ENCODE results near the gene CEMIP.
A peak's percentile ranks its signal among the peaks of the same experiment; 100 is the strongest.
"Not testable (repeated sequence)": the region's sequence is repeated elsewhere in the genome, so short reads cannot be mapped to it uniquely, and the experiment has no call there.

CEMIP gene

GRCh38 chr15:80949756-80950155, 170.6 kb downstream of the CEMIP start:
- Histone ChIP-seq H3K4me2 (no peak overlapping the region), H3K27me3 (no peaks in the 10 kb centered on the region), H3K27ac (no peak overlapping the region), H3K4me1 (peaks cover 27% of the 10 kb centered on the region), H3K4me3 (no peak overlapping the region), H3K9me3 (no peaks in the 10 kb centered on the region), H3K36me3 (peaks cover 74% of the 10 kb centered on the region), H4K20me1 (peaks cover 18% of the 10 kb centered on the region), H3K9ac (no peak overlapping the region)
- TF ChIP-seq Cebpa-rat (IDR thresholded peaks at IDR 0.05), result no peak

- Histone ChIP-seq H3K9me3 (no peaks in the 10 kb centered on the region), H3K4me1 (peaks cover 21% of the 10 kb centered on the region), H3K4me3 (no peak overlapping the region), H3K9ac (no peak overlapping the region), H4K20me1 (peaks cover 11% of the 10 kb centered on the region), H3K36me3 (peaks cover 72% of the 10 kb centered on the region), H3K4me2 (peak overlapping the region; percentile 21; the same call in 1 of the 2 replicates), H3K27me3 (no peaks in the 10 kb centered on the region), H3K27ac (no peak overlapping the region)
- TF ChIP-seq Cebpa-rat (IDR thresholded peaks at IDR 0.05), result no peak
Measured at GRCh38 chr15:80950291-80951078, 171.3 kb downstream of the CEMIP start.

GRCh38 chr15:80951941-80952340, 172.8 kb downstream of the CEMIP start:
- H3K4me2 ChIP-seq, result no peak overlapping the region
- no peaks in the 10 kb centered on the region for H4K20me1 ChIP-seq
- H3K36me3 ChIP-seq, result peaks cover 65% of the 10 kb centered on the region
- H3K4me1 ChIP-seq, result peaks cover 23% of the 10 kb centered on the region
- H3K27me3 ChIP-seq, result no peaks in the 10 kb centered on the region
- H3K9me3 ChIP-seq, result no peaks in the 10 kb centered on the region
- H3K27ac ChIP-seq, result no peak overlapping the region
- H3K4me3 ChIP-seq, result no peak overlapping the region
- no peak overlapping the region for H3K9ac ChIP-seq
- TF ChIP-seq Cebpa-rat (IDR thresholded peaks at IDR 0.05), result no peak

DNA sequence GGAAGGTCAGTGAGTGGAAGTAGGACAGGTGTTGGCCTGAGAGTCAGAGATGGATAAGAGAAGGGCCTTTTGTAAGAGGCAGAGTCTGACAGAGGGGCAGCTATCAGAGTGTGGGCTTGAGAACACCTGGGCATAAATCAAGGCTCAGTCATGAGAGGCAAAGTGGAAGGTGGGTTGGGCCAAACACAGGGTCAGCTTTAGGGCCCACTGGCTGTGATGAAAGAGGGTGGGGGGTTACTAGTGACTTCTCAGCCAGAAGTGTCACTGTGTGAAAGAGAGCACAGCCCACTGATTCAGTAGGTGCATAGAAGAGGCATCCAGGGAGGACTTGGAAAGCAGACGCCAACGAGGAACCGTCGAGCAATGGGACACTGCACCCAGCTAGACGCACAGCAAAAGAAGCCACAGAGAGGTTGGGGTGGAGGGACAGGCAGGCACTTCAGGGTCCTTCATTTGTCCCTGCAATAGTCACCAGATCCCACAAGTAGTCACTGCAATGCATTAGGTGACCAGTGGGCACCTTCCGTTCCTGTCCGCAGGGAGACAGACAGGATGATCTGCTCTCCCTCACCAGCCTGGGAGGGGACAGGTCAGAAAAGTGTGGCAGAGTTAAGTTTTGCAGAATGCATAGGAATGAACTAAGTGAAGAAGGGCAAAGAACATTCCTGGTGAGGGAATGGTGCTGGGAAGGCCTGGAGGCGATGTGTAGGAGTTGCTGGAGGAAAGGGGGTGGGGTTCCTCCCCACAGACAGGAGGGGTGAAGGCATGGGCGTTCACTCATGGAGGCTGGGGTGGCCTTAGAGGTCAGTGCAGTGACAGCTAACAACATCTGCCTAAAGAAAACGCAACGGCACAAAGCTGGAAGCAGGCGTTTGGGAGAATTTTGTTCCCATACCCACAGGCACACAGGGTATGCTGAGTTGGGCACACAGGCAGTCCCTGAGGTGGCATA, 174.1 kb downstream of the CEMIP start:
- H4K20me1 ChIP-seq, result no peaks in the 10 kb centered on the region
- H3K9ac ChIP-seq, result no peak overlapping the region
- no peak overlapping the region for H3K27ac ChIP-seq
- no peak for TF ChIP-seq Cebpa-rat (IDR thresholded peaks at IDR 0.05)
- peaks cover 54% of the 10 kb centered on the region for H3K36me3 ChIP-seq
- peaks cover 23% of the 10 kb centered on the region for H3K4me1 ChIP-seq
- no peak overlapping the region for H3K4me2 ChIP-seq
- H3K9me3 ChIP-seq, result no peaks in the 10 kb centered on the region
- H3K4me3 ChIP-seq, result no peak overlapping the region
- H3K27me3 ChIP-seq, result no peaks in the 10 kb centered on the region

DNA sequence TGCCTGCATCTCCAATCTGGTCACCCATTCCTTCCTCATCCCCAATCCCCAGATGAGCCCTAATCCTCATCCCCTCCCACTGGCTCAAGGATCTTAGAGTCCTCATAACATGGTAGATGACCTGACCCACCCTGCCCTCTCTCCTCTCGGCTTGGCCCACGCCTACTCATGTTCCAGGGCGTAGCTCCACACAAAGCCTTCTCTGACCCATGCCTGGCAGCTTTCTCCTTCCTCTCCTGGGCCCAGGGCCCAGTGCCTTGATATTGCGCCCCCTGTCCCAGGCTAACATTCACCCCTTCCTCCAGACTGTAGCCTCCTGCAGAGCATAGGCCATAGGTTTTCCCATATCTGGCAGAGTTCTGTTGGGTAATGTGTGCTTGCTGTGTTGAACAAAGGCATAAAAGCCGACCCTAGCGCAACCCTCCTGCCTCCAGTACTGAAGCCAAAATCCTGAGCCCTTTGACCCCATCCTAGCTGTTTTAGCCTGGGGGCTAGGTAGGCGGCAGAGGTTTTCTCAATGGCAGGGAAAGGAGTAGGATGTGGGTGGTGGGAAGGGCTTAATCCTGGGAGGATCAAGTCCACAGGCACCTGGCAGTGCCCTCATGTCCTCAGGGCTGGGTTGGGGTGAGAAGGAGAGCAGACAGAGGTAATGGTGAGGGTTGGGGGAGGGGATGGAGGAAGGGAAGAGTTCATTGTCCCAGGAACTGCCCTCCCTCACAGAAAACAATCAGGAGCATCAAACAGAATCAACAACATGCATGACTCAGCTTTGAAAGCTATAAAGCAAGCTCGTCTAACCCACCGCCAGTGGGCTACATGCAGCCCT, 175.0 kb downstream of the CEMIP start:
- Histone ChIP-seq H3K27me3 (no peaks in the 10 kb centered on the region), H3K27ac (no peak overlapping the region), H3K4me2 (no peak overlapping the region), H3K36me3 (peaks cover 54% of the 10 kb centered on the region), H3K9ac (no peak overlapping the region), H3K9me3 (no peaks in the 10 kb centered on the region), H3K4me1 (peaks cover 23% of the 10 kb centered on the region), H3K4me3 (no peak overlapping the region), H4K20me1 (no peaks in the 10 kb centered on the region)
- no peak for TF ChIP-seq Cebpa-rat (IDR thresholded peaks at IDR 0.05)

DNA sequence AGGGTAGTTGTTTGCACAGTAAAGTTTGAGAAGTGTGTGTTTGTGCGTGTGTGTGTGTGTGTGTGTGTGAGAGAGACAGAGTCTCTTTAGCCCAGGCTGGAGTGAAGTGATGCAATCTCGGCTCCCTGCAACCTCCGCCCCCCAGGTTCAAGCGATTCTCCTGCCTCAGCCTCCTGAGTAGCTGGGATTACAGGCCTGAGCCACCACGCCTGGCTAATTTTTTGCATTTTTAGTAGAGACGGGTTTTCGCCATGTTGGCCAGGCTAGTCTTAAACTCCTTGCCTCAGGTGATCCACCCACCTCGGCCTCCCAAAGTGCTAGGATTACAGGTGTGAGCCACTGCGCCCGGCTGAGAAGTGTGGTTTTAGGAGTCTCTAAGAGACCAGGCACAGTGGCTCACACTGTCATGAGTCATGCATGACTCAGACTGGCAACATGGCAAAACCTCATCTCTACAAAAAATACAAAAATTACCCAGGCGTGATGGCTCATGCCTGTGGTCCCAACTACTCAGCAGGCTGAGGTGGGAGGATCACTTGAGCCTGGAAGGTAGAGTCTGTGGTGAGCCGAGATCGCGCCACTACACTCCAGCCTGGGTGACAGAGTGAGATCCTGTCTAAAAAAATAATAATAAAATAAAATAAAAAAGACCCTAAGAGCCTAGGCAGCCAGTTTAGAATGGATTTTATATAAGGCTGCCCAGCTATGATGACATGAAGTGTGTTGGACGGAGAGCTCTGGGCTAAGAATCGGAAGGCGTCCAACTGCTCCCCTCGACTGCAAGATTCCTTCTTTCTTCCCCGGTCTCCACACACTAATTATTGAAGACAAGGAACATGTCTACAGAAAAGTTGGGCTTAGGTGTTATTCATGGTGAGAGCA, 176.6 kb downstream of the CEMIP start:
- not testable (repeated sequence) for H3K9me3 ChIP-seq, H4K20me1 ChIP-seq, H3K4me3 ChIP-seq, H3K9ac ChIP-seq, H3K27ac ChIP-seq, H3K27me3 ChIP-seq
- peak overlapping the region; percentile 40 for H3K4me2 ChIP-seq
- H3K4me1 ChIP-seq, result peaks cover 15% of the 10 kb centered on the region
- peaks cover 52% of the 10 kb centered on the region for H3K36me3 ChIP-seq

DNA sequence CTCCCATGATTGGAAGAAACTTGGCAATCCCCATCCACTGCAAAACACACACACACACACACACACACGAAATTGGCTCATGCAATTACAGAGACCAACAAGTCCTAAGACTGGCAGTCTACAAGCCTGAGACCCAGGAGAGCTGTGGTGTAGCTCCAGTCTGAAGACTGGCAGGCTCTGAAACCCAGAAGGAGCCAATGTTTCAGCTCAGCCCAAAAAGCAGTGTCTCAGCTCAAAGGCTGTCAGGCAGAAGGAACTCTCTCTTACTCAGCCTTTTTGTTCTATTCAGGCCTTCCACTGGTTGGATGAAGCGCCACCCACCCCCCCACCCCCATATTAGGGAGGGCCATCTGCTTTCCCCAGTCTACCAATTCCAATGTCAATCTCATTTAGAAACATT, 178.4 kb downstream of the CEMIP start:
- Histone ChIP-seq H4K20me1 (no peaks in the 10 kb centered on the region), H3K9ac (no peak overlapping the region), H3K27ac (no peak overlapping the region), H3K27me3 (no peaks in the 10 kb centered on the region), H3K4me2 (no peak overlapping the region), H3K36me3 (peaks cover 37% of the 10 kb centered on the region), H3K4me1 (peaks cover 15% of the 10 kb centered on the region), H3K9me3 (peaks cover 9% of the 10 kb centered on the region; the same call in 1 of the 2 replicates), H3K4me3 (no peak overlapping the region)
- no peak for TF ChIP-seq Cebpa-rat (IDR thresholded peaks at IDR 0.05)

- H3K9me3 ChIP-seq, result peaks cover 9% of the 10 kb centered on the region; the same call in 1 of the 2 replicates
- H3K4me1 ChIP-seq, result peaks cover 15% of the 10 kb centered on the region
- H3K27me3 ChIP-seq, result no peaks in the 10 kb centered on the region
- no peak overlapping the region for H3K27ac ChIP-seq
- no peaks in the 10 kb centered on the region for H4K20me1 ChIP-seq
- H3K4me3 ChIP-seq, result no peak overlapping the region
- no peak overlapping the region for H3K4me2 ChIP-seq
- H3K9ac ChIP-seq, result no peak overlapping the region
- TF ChIP-seq Cebpa-rat (IDR thresholded peaks at IDR 0.05), result no peak
- peaks cover 33% of the 10 kb centered on the region for H3K36me3 ChIP-seq
Measured at GRCh38 chr15:80957976-80958375, 178.8 kb downstream of the CEMIP start.
